ENCODE results near the gene MREG. TPM values are rescaled to one million over a fixed set of nuclear protein-coding genes. Genes with fewer than 3 reads are reported as not detected.
A peak's percentile ranks its signal among the peaks of the same experiment; 100 is the strongest.

Gene MREG
- total and polyA plus RNA-seq, 10 of the 15 experiments (the other 5 are each of a cell fraction or from before 2014, with no cell fraction given): 6.9 to 45.0 (median 28.5) TPM

- H3K4me3 ChIP-seq: peak overlapping the region; percentile 22; the same call in 1 of the 2 replicates
- DNase-seq (ENCODE audit: low read depth, low spot score): peak; percentile 61
- no peaks in the 10 kb centered on the region for H3K27me3 ChIP-seq (replicated peaks in 1 of 2; ENCODE audit: control insufficient read depth in 2 of 2, insufficient read depth in 2 of 2, low read length in 1 of 2)
- peak overlapping the region; percentile 49 for H3K9ac ChIP-seq (ENCODE audit: control insufficient read depth, insufficient read depth, low read length)
- peaks cover 86% of the 10 kb centered on the region for H3K79me2 ChIP-seq (ENCODE audit: control insufficient read depth, insufficient read depth, low read length)
- ChIA-PET POLR2A (interaction anchor here (0.5 to 5.3 kb wide), 11 partner anchors 9 to 430 kb away, joined by 3 to 61 read pairs (median 4); partner anchors contain the start of gene MREG), SMC1A (ENCODE audit: uncharacterized antibody, unreplicated experiment) (interaction anchor here (0.6 to 7.2 kb wide), 15 partner anchors 12 to 656 kb away, joined by 3 to 80 read pairs (median 7); no protein-coding TSS in a partner anchor), RAD21 (ENCODE audit: unreplicated experiment) (interaction anchor here (0.7 to 10.3 kb wide), 10 partner anchors 9 to 109 kb away, joined by 3 to 104 read pairs (median 7); partner anchors contain the start of gene MREG), CTCF (interaction anchor here (0.6 to 10.4 kb wide), 12 partner anchors 9 to 104 kb away, joined by 3 to 138 read pairs (median 4); partner anchors contain the start of gene XRCC5)
- H3K27ac ChIP-seq (ENCODE audit: control insufficient read depth, insufficient read depth): peak overlapping the region; percentile 90
- no peak overlapping the region for H2AFZ ChIP-seq (ENCODE audit: control insufficient read depth, low read depth, low read length)
- peak overlapping the region; percentile 82 for H3K4me2 ChIP-seq (ENCODE audit: control insufficient read depth, insufficient read depth)
- no peaks in the 10 kb centered on the region for H3K9me3 ChIP-seq (replicated peaks; ENCODE audit: control insufficient read depth, insufficient read depth, low read length)
- H3K4me1 ChIP-seq (ENCODE audit: control insufficient read depth, insufficient read depth, low read length): peaks cover 58% of the 10 kb centered on the region
- intact Hi-C loops (cut with micrococcal nuclease; ENCODE audit: unreplicated experiment): loop anchor here (2.0 kb wide), 1 partner anchor 54 kb away; no protein-coding TSS in a partner anchor
- peaks cover 0 to 3% of the 10 kb centered on the region in 2 experiments; a peak in 1 of 4 replicates for H3K36me3 ChIP-seq (ENCODE audit: control insufficient read depth in 2 of 2, insufficient read depth in 2 of 2, low read length in 1 of 2)
- in situ Hi-C loops (cut with MboI): no loop called here
- peak; percentile 56 for ATAC-seq
- no peaks in the 10 kb centered on the region for H4K20me1 ChIP-seq (ENCODE audit: control insufficient read depth, insufficient read depth)
- no TSS peak for BruUV-seq (replicated peaks)
- no peak for FAIRE-seq
- WGBS (ENCODE audit: insufficient coverage, insufficient replicate concordance, low lambda C conversion rate, missing lambda C conversion rate): 15% methylated on average over 3 of the region's 3 CpGs
- TF ChIP-seq IRF3 (IDR thresholded peaks at IDR 0.05) (no peak), PRDM15 (CRISPR knock-in tag; IDR thresholded peaks at IDR 0.05) (no peak), RUNX3 (IDR thresholded peaks at IDR 0.05; ENCODE audit: low read length) (peak; percentile 47; the same call in 1 of the 2 replicates), TCF12 (IDR thresholded peaks at IDR 0.05; ENCODE audit: low read depth, low read length) (no peak), SPI1 (IDR thresholded peaks at IDR 0.05; ENCODE audit: borderline replicate concordance, insufficient read depth, low read depth, low read length) (peak; percentile 77; the same call in 1 of the 2 replicates), MEF2B (IDR thresholded peaks at IDR 0.05; ENCODE audit: partially characterized antibody, poor library complexity, severe bottlenecking) (no peak), HCFC1 (IDR thresholded peaks at IDR 0.05; ENCODE audit: low read length) (no peak), JUNB (IDR thresholded peaks at IDR 0.05) (peak; percentile 54), EZH2 (IDR thresholded peaks at IDR 0.05; ENCODE audit: borderline replicate concordance, control insufficient read depth, low read depth, low read length) (no peak), USF2 (IDR thresholded peaks at IDR 0.05; ENCODE audit: borderline replicate concordance, low read depth, low read length) (no peak), CHD4 (IDR thresholded peaks at IDR 0.05) (no peak), SREBF2 (IDR thresholded peaks at IDR 0.05; ENCODE audit: low read length) (no peak), BCL3 (IDR thresholded peaks at IDR 0.05; ENCODE audit: borderline replicate concordance, insufficient read depth, low read depth, low read length, poor library complexity, severe bottlenecking) (no peak), RAD21 (IDR thresholded peaks at IDR 0.05; ENCODE audit: insufficient read depth, low read depth, low read length) (no peak), MXI1 (IDR thresholded peaks at IDR 0.05; ENCODE audit: low read depth, low read length) (no peak)
These were observed 8.6 kb downstream of the MREG start for GRCh38 chr2:216004697-216005283.
